ENCODE measurements around the gene TNFAIP3.
"Not testable (repeated sequence)": the region's sequence is repeated elsewhere in the genome, so short reads cannot be mapped to it uniquely, and the experiment has no call there.

The TNFAIP3 gene

GRCh38 chr6:137832110-137832509 lies 34.9 kb upstream of the TNFAIP3 start:
- peaks cover 16% of the 10 kb centered on the region for H3K27me3 Mint-ChIP-seq
- no peak overlapping the region for H3K4me3 Mint-ChIP-seq
- peaks cover 13% of the 10 kb centered on the region for H3K9me3 Mint-ChIP-seq
- peaks cover 14% of the 10 kb centered on the region for H3K36me3 Mint-ChIP-seq (ENCODE audit: low read depth)
- intact Hi-C loops (cut with micrococcal nuclease) = no loop called here
- H3K27ac Mint-ChIP-seq = no peak overlapping the region
- H3K4me1 Mint-ChIP-seq (ENCODE audit: low read depth) = peaks cover 35% of the 10 kb centered on the region

GRCh38 chr6:137834508-137834907 lies 32.6 kb upstream of the TNFAIP3 start:
- Mint-ChIP-seq H3K27me3 (peaks cover 2% of the 10 kb centered on the region), H3K4me3 (no peak overlapping the region), H3K27ac (no peak overlapping the region), H3K9me3 (peaks cover 13% of the 10 kb centered on the region), H3K36me3 (ENCODE audit: low read depth) (peaks cover 14% of the 10 kb centered on the region), H3K4me1 (ENCODE audit: low read depth) (peaks cover 36% of the 10 kb centered on the region)
- intact Hi-C loops (cut with micrococcal nuclease) = no loop called here

- Mint-ChIP-seq H3K36me3 (ENCODE audit: low read depth) (peaks cover 10% of the 10 kb centered on the region), H3K27ac (no peak overlapping the region), H3K4me1 (ENCODE audit: low read depth) (peaks cover 29% of the 10 kb centered on the region), H3K9me3 (peaks cover 26% of the 10 kb centered on the region), H3K4me3 (no peak overlapping the region), H3K27me3 (peaks cover 2% of the 10 kb centered on the region)
- intact Hi-C loops (cut with micrococcal nuclease) = no loop called here
Observed at GRCh38 chr6:137836788-137837187, 30.3 kb upstream of the TNFAIP3 start.

DNA sequence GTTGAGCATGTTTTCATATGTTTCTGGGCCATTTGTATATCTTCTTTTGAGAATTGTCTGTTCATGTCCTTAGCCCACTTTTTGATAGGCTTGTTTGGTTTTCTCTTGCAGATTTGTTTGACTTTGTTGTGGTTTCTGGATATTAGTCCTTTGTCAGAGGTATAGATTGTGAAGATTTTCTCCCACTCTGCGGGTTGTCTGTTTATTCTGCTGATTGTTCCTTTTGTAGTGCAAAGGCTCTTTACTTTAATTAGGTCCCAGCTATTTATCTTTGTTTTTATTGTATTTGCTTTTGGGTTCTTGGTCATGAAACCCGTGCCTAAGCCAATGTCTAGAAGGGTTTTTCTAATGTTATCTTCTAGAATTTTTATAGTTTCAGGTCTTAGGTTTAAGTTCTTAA lies 29.0 kb upstream of the TNFAIP3 start:
- intact Hi-C loops (cut with micrococcal nuclease); H3K27ac Mint-ChIP-seq; H3K4me3 Mint-ChIP-seq; H3K27me3 Mint-ChIP-seq: not testable (repeated sequence)
- peaks cover 29% of the 10 kb centered on the region for H3K9me3 Mint-ChIP-seq
- H3K36me3 Mint-ChIP-seq (ENCODE audit: low read depth) = peaks cover 10% of the 10 kb centered on the region
- H3K4me1 Mint-ChIP-seq (ENCODE audit: low read depth) = peaks cover 29% of the 10 kb centered on the region

GRCh38 chr6:137838597-137838996 lies 28.5 kb upstream of the TNFAIP3 start:
- H3K4me3 Mint-ChIP-seq; H3K36me3 Mint-ChIP-seq (ENCODE audit: low read depth); intact Hi-C loops (cut with micrococcal nuclease); H3K27ac Mint-ChIP-seq; H3K27me3 Mint-ChIP-seq: not testable (repeated sequence)
- Mint-ChIP-seq H3K9me3 (peaks cover 31% of the 10 kb centered on the region), H3K4me1 (ENCODE audit: low read depth) (peaks cover 29% of the 10 kb centered on the region)

- intact Hi-C loops (cut with micrococcal nuclease) = no loop called here
- H3K4me3 Mint-ChIP-seq = no peak overlapping the region
- H3K27ac Mint-ChIP-seq = no peak overlapping the region
- peaks cover 2% of the 10 kb centered on the region for H3K27me3 Mint-ChIP-seq
- peaks cover 29% of the 10 kb centered on the region for H3K9me3 Mint-ChIP-seq
- H3K36me3 Mint-ChIP-seq (ENCODE audit: low read depth) = peaks cover 5% of the 10 kb centered on the region
- peaks cover 29% of the 10 kb centered on the region for H3K4me1 Mint-ChIP-seq (ENCODE audit: low read depth)
Observed at GRCh38 chr6:137839076-137839475, 28.0 kb upstream of the TNFAIP3 start.

DNA sequence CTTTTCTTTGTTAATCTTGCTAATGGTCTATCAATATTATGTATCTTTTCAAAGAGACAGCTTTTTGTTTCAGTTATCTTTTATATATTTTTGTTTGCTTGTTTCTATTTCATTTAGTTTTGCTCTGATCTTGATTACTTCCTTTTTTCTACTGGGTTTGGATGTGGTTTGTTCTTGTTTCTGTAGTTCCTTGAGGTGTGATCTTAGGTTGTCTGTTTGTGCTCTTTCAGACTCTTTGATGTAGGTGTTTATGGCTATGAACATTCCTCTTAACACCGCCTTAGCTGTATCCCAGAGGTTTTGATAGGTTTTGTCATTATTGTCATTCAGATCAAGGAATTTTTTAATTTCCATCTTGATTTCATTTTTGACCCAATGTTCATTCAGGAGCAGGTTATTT lies 26.8 kb upstream of the TNFAIP3 start:
- H3K27ac Mint-ChIP-seq = no peak overlapping the region
- H3K27me3 Mint-ChIP-seq = peaks cover 2% of the 10 kb centered on the region
- intact Hi-C loops (cut with micrococcal nuclease) = no loop called here
- H3K9me3 Mint-ChIP-seq = peaks cover 24% of the 10 kb centered on the region
- H3K4me3 Mint-ChIP-seq = no peak overlapping the region
- peaks cover 25% of the 10 kb centered on the region for H3K4me1 Mint-ChIP-seq (ENCODE audit: low read depth)
- no peaks in the 10 kb centered on the region for H3K36me3 Mint-ChIP-seq (ENCODE audit: low read depth)

DNA sequence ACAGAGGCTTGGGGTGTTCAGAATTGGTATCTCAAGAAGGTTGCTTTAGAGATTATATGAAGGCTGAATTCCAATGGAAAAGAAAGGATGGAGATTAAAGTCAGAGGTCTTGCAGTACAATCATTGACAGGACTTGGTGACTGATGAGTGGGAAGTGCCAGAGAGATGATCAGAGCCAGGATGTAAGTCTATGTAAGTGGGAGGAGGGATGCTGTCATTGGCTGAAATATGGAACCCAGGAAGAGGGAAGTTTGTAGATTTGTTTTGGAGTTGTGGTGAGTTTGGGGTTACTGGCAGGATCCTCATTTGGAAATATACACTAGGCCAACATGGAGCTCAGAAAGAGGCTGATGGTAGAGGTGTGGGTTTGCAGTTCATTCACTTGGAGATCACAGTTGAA lies 23.8 kb upstream of the TNFAIP3 start:
- peaks cover 24% of the 10 kb centered on the region for H3K9me3 Mint-ChIP-seq
- no peak overlapping the region for H3K4me3 Mint-ChIP-seq
- no peak overlapping the region for H3K27ac Mint-ChIP-seq
- intact Hi-C loops (cut with micrococcal nuclease) = no loop called here
- no peaks in the 10 kb centered on the region for H3K27me3 Mint-ChIP-seq
- H3K4me1 Mint-ChIP-seq (ENCODE audit: low read depth) = peaks cover 14% of the 10 kb centered on the region
- H3K36me3 Mint-ChIP-seq (ENCODE audit: low read depth) = no peaks in the 10 kb centered on the region

DNA sequence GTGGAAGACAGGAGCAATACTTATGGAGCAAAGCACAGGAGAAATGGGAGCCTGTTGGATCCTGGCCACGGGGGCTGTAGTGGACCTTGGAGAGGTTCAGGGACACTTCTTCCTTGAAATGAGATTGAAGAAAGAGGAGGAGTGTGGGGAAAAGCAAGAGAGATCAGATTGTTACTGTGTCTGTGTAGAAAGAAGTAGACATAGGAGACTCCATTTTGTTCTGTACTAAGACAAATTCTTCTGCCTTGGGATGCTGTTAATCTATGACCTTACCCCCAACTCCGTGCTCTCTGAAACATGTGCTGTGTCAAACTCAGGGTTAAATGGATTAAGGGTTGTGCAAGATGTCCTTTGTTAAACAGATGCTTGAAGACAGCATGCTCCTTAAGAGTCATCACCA lies 22.7 kb upstream of the TNFAIP3 start:
- H3K27me3 Mint-ChIP-seq; H3K36me3 Mint-ChIP-seq (ENCODE audit: low read depth); H3K4me3 Mint-ChIP-seq; intact Hi-C loops (cut with micrococcal nuclease); H3K4me1 Mint-ChIP-seq (ENCODE audit: low read depth); H3K27ac Mint-ChIP-seq: not testable (repeated sequence)
- H3K9me3 Mint-ChIP-seq = peaks cover 24% of the 10 kb centered on the region

DNA sequence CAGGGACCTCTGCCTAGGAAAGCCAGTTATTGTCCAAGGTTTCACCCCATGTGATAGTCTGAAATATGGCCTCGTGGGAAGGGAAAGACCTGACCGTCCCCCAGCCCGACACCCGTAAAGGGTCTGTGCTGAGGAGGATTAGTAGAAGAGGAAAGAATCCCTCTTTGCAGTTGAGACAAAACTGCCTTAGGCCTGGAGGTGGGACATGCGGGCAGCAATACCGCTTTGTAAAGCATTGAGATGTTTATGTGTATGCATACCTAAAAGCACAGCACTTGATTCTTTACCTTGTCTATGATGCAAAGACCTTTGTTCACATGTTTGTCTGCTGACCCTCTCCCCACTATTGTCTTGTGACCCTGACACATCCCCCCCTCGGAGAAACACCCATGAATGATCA lies 22.3 kb upstream of the TNFAIP3 start:
- intact Hi-C loops (cut with micrococcal nuclease) = loop anchor here (5.0 kb wide), 1 partner anchor 32 kb away; no protein-coding TSS in a partner anchor
- H3K27ac Mint-ChIP-seq; H3K36me3 Mint-ChIP-seq (ENCODE audit: low read depth); H3K4me3 Mint-ChIP-seq; H3K27me3 Mint-ChIP-seq; H3K4me1 Mint-ChIP-seq (ENCODE audit: low read depth): not testable (repeated sequence)
- peaks cover 24% of the 10 kb centered on the region for H3K9me3 Mint-ChIP-seq

- Mint-ChIP-seq H3K27me3 (no peaks in the 10 kb centered on the region), H3K4me3 (no peak overlapping the region), H3K27ac (no peak overlapping the region), H3K4me1 (ENCODE audit: low read depth) (peaks cover under 1% of the 10 kb centered on the region), H3K9me3 (peaks cover 17% of the 10 kb centered on the region), H3K36me3 (ENCODE audit: low read depth) (no peaks in the 10 kb centered on the region)
- intact Hi-C loops (cut with micrococcal nuclease) = loop anchor here (5.0 kb wide), 1 partner anchor 33 kb away; no protein-coding TSS in a partner anchor
Observed at GRCh38 chr6:137845460-137845859, 21.6 kb upstream of the TNFAIP3 start.

DNA sequence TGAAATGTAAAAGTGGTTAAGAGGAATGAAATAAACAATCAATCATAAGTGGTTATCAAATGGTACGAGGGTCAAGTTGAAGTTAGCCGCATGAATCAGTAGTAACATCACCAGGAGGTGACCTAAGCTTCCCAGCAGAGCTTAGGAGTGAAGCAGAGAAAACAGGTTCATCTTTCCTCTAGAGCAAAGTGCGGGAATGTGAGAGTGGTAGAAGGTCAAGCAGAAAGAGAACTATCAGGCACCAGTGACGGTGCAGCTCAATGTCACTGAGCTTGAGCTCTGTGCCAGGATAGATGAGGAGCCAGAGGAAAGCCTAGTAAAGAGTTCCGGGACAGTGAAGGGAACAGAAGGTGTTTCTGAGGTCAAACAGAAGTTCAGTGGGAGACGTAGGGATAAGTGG lies 20.8 kb upstream of the TNFAIP3 start:
- Mint-ChIP-seq H3K27ac (no peak overlapping the region), H3K4me3 (no peak overlapping the region), H3K4me1 (ENCODE audit: low read depth) (no peaks in the 10 kb centered on the region), H3K36me3 (ENCODE audit: low read depth) (no peaks in the 10 kb centered on the region), H3K9me3 (peaks cover 11% of the 10 kb centered on the region), H3K27me3 (no peaks in the 10 kb centered on the region)
- intact Hi-C loops (cut with micrococcal nuclease) = loop anchor here (2.0 to 5.0 kb wide), 2 partner anchors 21 to 34 kb away; partner anchors contain the start of gene TNFAIP3

DNA sequence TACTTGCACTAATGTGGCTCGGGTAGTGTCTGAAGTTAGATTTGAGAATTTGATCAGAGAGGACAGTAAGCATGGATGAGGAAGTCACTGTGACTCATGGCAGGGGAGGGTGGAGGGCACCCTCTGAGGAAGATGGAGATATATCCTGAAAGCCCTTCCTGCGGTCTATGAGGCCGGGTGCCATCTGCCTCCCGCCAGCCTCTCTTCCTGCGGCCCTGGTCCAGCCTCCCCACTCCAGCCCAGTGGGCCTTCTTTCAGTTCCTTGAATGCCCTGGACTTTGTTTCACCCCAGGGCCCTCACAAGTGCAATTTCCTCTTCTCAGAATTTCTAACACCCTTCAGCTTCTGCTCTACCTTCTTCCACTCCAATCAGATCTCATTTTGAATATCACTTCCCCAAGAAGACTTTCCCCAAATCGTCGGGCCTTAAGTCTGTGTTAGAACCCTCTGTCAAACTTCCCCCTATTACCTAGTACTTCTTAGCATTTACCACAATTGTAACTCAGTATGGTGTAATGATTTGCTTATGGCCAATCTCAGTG lies 20.2 kb upstream of the TNFAIP3 start:
- Mint-ChIP-seq H3K9me3 (peaks cover 11% of the 10 kb centered on the region), H3K27me3 (no peaks in the 10 kb centered on the region), H3K27ac (no peak overlapping the region), H3K36me3 (ENCODE audit: low read depth) (no peaks in the 10 kb centered on the region), H3K4me3 (no peak overlapping the region), H3K4me1 (ENCODE audit: low read depth) (peaks cover 4% of the 10 kb centered on the region)
- intact Hi-C loops (cut with micrococcal nuclease) = loop anchor here (2.0 to 5.0 kb wide), 2 partner anchors 20 to 35 kb away; partner anchors contain the start of gene TNFAIP3

DNA sequence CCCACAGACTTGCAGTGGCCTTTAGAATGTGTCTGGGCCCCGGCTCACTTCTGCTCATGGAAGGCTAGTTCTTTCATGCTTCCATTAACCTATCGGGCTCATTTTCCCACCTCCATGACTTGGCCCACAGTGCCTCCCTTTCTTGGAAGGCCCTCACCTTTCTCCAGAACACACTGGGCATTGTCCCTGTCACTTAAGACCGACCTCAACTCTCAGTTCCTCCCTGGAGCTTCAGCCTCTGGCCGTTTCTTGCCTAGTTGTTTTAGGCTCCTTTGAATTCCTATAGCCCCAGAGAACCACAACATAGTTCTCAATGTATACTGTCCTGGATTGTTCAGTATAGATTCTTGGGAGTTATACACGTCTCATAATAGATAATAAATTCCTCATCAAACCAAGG lies 19.3 kb upstream of the TNFAIP3 start:
- H3K36me3 Mint-ChIP-seq (ENCODE audit: low read depth) = no peaks in the 10 kb centered on the region
- H3K4me3 Mint-ChIP-seq = no peak overlapping the region
- H3K4me1 Mint-ChIP-seq (ENCODE audit: low read depth) = peaks cover 9% of the 10 kb centered on the region
- H3K9me3 Mint-ChIP-seq = peaks cover 11% of the 10 kb centered on the region
- intact Hi-C loops (cut with micrococcal nuclease) = loop anchor here (2.0 to 5.0 kb wide), 2 partner anchors 19 to 35 kb away; partner anchors contain the start of gene TNFAIP3
- H3K27me3 Mint-ChIP-seq = no peaks in the 10 kb centered on the region
- H3K27ac Mint-ChIP-seq = no peak overlapping the region

DNA sequence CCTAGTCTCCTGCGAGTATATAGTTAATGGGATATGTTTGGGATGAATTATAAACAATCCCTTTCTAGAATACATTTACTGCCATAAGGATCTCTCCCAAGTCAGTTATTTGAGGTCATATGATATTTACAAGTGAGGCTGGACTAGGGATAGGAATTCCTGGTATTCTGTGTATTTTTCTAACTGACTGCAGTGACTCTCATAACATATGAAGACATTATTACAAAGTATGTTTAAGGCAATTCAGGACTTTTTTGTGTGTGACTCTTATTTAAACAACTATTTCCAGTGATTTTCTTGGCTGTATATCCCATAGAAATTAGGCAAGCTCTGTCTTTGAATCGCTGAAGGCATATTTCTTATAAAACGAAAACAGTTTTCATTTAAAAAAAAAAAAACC lies 18.4 kb upstream of the TNFAIP3 start:
- no peaks in the 10 kb centered on the region for H3K36me3 Mint-ChIP-seq (ENCODE audit: low read depth)
- H3K9me3 Mint-ChIP-seq = peaks cover 1% of the 10 kb centered on the region
- H3K4me3 Mint-ChIP-seq = no peak overlapping the region
- intact Hi-C loops (cut with micrococcal nuclease) = loop anchor here (5.0 kb wide), 1 partner anchor 36 kb away; no protein-coding TSS in a partner anchor
- H3K4me1 Mint-ChIP-seq (ENCODE audit: low read depth) = peaks cover 9% of the 10 kb centered on the region
- H3K27ac Mint-ChIP-seq = no peak overlapping the region
- no peaks in the 10 kb centered on the region for H3K27me3 Mint-ChIP-seq

All from dendritic cell treated with granulocyte-macrophage colony-stimulating factor and Interleukin-4, amounts not matched to agents 40 ng/mL and 50 ng/mL, for 4 days (primary cell).